C4-2B (cell line): ENCODE results near the gene HOXB5.

Experiments used
- H3K27ac ChIP-seq: fragments of 450-650 bp; 2 replicates; pipeline ENCODE4 v1.5.1; 2017
- CTCF ChIP-seq: fragments of 450-650 bp; conservative IDR thresholded peaks from 2 replicates; pipeline ENCODE4 v1.5.1; 2017; ENCODE audit warnings: mild to moderate bottlenecking
- ZFX ChIP-seq: fragments of 450-650 bp; IDR thresholded peaks from 2 replicates; pipeline ENCODE4 v1.6.1; 2017

The HOXB5 gene

GRCh38 chr17:48545539-48545938 is 48.0 kb downstream of the HOXB5 start:
- no peak for TF ChIP-seq CTCF
- no peak for TF ChIP-seq ZFX
- H3K27ac ChIP-seq = no peak overlapping the region

- TF ChIP-seq ZFX = no peak
- TF ChIP-seq CTCF = no peak
- no peak within 1 kb of the TSS for H3K27ac ChIP-seq
These were observed 48.6 kb downstream of the HOXB5 start, which contains the start of gene HOXB2 for GRCh38 chr17:48545022-48545375. TSS of gene HOXB2 (minus strand) at chr17:48545109. CDS start at chr17:48544911, 198 bp downstream.

- TF ChIP-seq CTCF (no peak), ZFX (no peak)
- H3K27ac ChIP-seq = no peak overlapping the region
These were observed 49.1 kb downstream of the HOXB5 start for GRCh38 chr17:48544349-48545021.

GRCh38 chr17:48543854-48544348 is 49.7 kb downstream of the HOXB5 start:
- no peak overlapping the region for H3K27ac ChIP-seq
- TF ChIP-seq ZFX (no peak), CTCF (no peak)

GRCh38 chr17:48543107-48543853 is 50.3 kb downstream of the HOXB5 start:
- TF ChIP-seq CTCF (no peak), ZFX (no peak)
- no peak overlapping the region for H3K27ac ChIP-seq

GRCh38 chr17:48542698-48543106 is 50.9 kb downstream of the HOXB5 start:
- TF ChIP-seq CTCF = no peak
- no peak for TF ChIP-seq ZFX
- H3K27ac ChIP-seq = no peak overlapping the region

- TF ChIP-seq ZFX (no peak), CTCF (no peak)
- H3K27ac ChIP-seq = no peak overlapping the region
These were observed 51.4 kb downstream of the HOXB5 start for GRCh38 chr17:48542114-48542656.
